Cardiac septum (tissue), 1 donor: ENCODE results near the gene EPSTI1. TPM values are rescaled to one million over a fixed set of nuclear protein-coding genes. Genes with fewer than 3 reads are reported as not detected.
"Not testable (repeated sequence)": the region's sequence is repeated elsewhere in the genome, so short reads cannot be mapped to it uniquely, and the experiment has no call there.

Source experiments
- DNase-seq: peaks from one replicate; pipeline ENCODE4 v3.0.0-alpha.2; 2020; ENCODE audit warnings: low spot score
- intact Hi-C: fragments of 100-400 bp; cut with DNase I; formaldehyde crosslinking; loops from one replicate; pipeline ENCODE4 v1.14.0; 2022
- total RNA-seq: library from RNA; stranded (reverse); fragmentation: NEBNext Ultra II Directional; extraction: Animal tissue kit (Norgen Biotek cat#: 25700); gene quantifications from one replicate; pipeline ENCODE4 v1.2.1, GENCODE V29; 2021
- donor health status: DM: no; HTN: no; CAD: no.

Gene EPSTI1
- total RNA-seq, 1 donor from 2014 or later, result 2.7 TPM

GRCh38 chr13:42865768-42866102 is 126.3 kb downstream of the EPSTI1 start:
- no peak for DNase-seq
- intact Hi-C loops, result no loop called here

GRCh38 chr13:42864952-42865767 is 126.9 kb downstream of the EPSTI1 start:
- intact Hi-C loops, result no loop called here
- DNase-seq, result no peak

GRCh38 chr13:42862370-42862769 is 129.7 kb downstream of the EPSTI1 start:
- intact Hi-C loops, DNase-seq: not testable (repeated sequence)

- intact Hi-C loops, result no loop called here
- DNase-seq, result no peak
Observed at GRCh38 chr13:42860485-42860884, 131.6 kb downstream of the EPSTI1 start.

GRCh38 chr13:42859760-42860159 is 132.3 kb downstream of the EPSTI1 start:
- DNase-seq, result no peak
- intact Hi-C loops, result no loop called here

- intact Hi-C loops, result no loop called here
- no peak for DNase-seq
Observed at GRCh38 chr13:42855410-42855809, 136.6 kb downstream of the EPSTI1 start.

- intact Hi-C loops, result no loop called here
- no peak for DNase-seq
Observed at GRCh38 chr13:42852136-42852535, 139.9 kb downstream of the EPSTI1 start.

- intact Hi-C loops, result no loop called here
- DNase-seq, result no peak
Observed at GRCh38 chr13:42849200-42849599, 142.8 kb downstream of the EPSTI1 start.

GRCh38 chr13:42847891-42848663 is 144.0 kb downstream of the EPSTI1 start:
- intact Hi-C loops, result no loop called here
- DNase-seq, result no peak

- intact Hi-C loops, result no loop called here
- no peak for DNase-seq
Observed at GRCh38 chr13:42836930-42837690, 154.9 kb downstream of the EPSTI1 start.

Other genes with a start within 250 kb of the EPSTI1 start
- 0.22 TPM for gene FAM216B, start 210.7 kb downstream of the EPSTI1 start, total RNA-seq
- gene DNAJC15, start 31.3 kb upstream of the EPSTI1 start, total RNA-seq, result 20.7 TPM